ENCODE measurements around the gene CACNB4. TPM values are rescaled to one million over a fixed set of nuclear protein-coding genes. Genes with fewer than 3 reads are reported as not detected.

CACNB4 gene
- polyA plus RNA-seq, 1 donor from 2014 or later: 29.0 TPM

DNA sequence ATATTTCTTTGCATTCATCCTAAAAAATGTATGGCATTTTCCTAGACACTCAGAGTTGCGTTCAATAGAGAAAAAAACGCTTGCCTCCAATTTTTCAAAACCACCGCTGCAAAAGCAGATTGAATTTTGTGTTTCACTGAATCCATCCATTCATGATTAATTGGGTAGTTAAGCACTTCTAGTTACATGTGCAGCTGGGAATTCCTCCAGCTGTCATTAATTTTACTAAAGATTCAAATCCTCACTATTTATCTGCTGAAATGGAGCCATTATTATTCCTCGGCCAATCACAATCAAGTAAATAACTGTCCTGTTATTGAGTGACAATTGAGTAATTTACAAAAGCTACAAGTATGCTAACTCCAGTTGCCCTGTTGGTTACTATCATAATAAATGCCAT, 194.8 kb downstream of the CACNB4 start:
- H3K9me3 ChIP-seq (ENCODE audit: low read length): no peaks in the 10 kb centered on the region
- no peaks in the 10 kb centered on the region for H3F3A ChIP-seq (ENCODE audit: insufficient read depth, low read length, poor library complexity, severe bottlenecking)
- H3K27ac ChIP-seq (ENCODE audit: low read length): no peak overlapping the region
- H3K4me3 ChIP-seq (ENCODE audit: low read length): no peak overlapping the region
- no peaks in the 10 kb centered on the region for H3K79me2 ChIP-seq (replicated peaks; ENCODE audit: insufficient read depth, low read length)
- no peak overlapping the region for H3K4me2 ChIP-seq (ENCODE audit: low read length)
- no peak overlapping the region for H3K9ac ChIP-seq (ENCODE audit: low read length)
- H3K36me3 ChIP-seq (ENCODE audit: insufficient read depth, low read length): no peaks in the 10 kb centered on the region
- no peaks in the 10 kb centered on the region for H4K20me1 ChIP-seq (ENCODE audit: insufficient read depth)
- no peaks in the 10 kb centered on the region for H3K9me2 ChIP-seq (ENCODE audit: insufficient read depth, low read length)
- TF ChIP-seq SMC3 (conservative IDR thresholded peaks at IDR 0.05; ENCODE audit: poor library complexity) (no peak), EP300 (conservative IDR thresholded peaks at IDR 0.05; ENCODE audit: poor library complexity, severe bottlenecking) (no peak), RAD21 (conservative IDR thresholded peaks at IDR 0.05) (no peak), MXI1 (conservative IDR thresholded peaks at IDR 0.05; ENCODE audit: poor library complexity, severe bottlenecking) (no peak), EZH2 (IDR thresholded peaks at IDR 0.05; ENCODE audit: borderline replicate concordance, insufficient read depth, low read length, poor library complexity, severe bottlenecking) (no peak)
- no peaks in the 10 kb centered on the region for H3K27me3 ChIP-seq (ENCODE audit: insufficient read depth, low read depth, low read length)
- no peak overlapping the region for H2AFZ ChIP-seq (ENCODE audit: low read depth, low read length)

DNA sequence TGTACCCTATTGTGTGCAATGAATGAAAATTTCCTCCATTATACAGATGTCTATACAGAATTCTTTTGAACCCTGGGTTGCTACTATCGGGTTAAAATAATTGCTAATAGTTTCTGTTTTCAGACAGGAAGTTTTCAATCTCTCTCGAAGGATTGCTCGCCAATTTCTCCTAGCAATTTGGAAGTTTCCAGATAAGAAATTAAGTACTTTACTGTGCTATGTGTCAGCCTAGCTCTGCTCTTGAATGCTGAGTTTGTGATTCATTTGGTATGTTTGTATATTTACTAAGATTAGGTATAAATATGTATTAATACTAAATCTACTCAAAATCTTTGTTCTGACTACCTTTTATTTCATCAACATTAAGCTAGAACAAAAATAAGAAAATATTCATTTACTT, 196.0 kb downstream of the CACNB4 start:
- no peak for TF ChIP-seq RAD21 (conservative IDR thresholded peaks at IDR 0.05)
- TF ChIP-seq, protein P1, sequence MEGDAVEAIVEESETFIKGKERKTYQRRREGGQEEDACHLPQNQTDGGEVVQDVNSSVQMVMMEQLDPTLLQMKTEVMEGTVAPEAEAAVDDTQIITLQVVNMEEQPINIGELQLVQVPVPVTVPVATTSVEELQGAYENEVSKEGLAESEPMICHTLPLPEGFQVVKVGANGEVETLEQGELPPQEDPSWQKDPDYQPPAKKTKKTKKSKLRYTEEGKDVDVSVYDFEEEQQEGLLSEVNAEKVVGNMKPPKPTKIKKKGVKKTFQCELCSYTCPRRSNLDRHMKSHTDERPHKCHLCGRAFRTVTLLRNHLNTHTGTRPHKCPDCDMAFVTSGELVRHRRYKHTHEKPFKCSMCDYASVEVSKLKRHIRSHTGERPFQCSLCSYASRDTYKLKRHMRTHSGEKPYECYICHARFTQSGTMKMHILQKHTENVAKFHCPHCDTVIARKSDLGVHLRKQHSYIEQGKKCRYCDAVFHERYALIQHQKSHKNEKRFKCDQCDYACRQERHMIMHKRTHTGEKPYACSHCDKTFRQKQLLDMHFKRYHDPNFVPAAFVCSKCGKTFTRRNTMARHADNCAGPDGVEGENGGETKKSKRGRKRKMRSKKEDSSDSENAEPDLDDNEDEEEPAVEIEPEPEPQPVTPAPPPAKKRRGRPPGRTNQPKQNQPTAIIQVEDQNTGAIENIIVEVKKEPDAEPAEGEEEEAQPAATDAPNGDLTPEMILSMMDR (IDR thresholded peaks at IDR 0.05; ENCODE audit: poor library complexity, severe bottlenecking): no peak
- no peak for TF ChIP-seq EZH2 (IDR thresholded peaks at IDR 0.05; ENCODE audit: borderline replicate concordance, insufficient read depth, low read length, poor library complexity, severe bottlenecking)
- no peak for TF ChIP-seq SMC3 (conservative IDR thresholded peaks at IDR 0.05; ENCODE audit: poor library complexity)
- TF ChIP-seq EP300 (conservative IDR thresholded peaks at IDR 0.05; ENCODE audit: poor library complexity, severe bottlenecking): no peak
- no peak for TF ChIP-seq TAF1 (IDR thresholded peaks at IDR 0.05; ENCODE audit: low read depth)
- no peak for TF ChIP-seq POLR2AphosphoS5 (IDR thresholded peaks at IDR 0.05)
- TF ChIP-seq, protein P2, sequence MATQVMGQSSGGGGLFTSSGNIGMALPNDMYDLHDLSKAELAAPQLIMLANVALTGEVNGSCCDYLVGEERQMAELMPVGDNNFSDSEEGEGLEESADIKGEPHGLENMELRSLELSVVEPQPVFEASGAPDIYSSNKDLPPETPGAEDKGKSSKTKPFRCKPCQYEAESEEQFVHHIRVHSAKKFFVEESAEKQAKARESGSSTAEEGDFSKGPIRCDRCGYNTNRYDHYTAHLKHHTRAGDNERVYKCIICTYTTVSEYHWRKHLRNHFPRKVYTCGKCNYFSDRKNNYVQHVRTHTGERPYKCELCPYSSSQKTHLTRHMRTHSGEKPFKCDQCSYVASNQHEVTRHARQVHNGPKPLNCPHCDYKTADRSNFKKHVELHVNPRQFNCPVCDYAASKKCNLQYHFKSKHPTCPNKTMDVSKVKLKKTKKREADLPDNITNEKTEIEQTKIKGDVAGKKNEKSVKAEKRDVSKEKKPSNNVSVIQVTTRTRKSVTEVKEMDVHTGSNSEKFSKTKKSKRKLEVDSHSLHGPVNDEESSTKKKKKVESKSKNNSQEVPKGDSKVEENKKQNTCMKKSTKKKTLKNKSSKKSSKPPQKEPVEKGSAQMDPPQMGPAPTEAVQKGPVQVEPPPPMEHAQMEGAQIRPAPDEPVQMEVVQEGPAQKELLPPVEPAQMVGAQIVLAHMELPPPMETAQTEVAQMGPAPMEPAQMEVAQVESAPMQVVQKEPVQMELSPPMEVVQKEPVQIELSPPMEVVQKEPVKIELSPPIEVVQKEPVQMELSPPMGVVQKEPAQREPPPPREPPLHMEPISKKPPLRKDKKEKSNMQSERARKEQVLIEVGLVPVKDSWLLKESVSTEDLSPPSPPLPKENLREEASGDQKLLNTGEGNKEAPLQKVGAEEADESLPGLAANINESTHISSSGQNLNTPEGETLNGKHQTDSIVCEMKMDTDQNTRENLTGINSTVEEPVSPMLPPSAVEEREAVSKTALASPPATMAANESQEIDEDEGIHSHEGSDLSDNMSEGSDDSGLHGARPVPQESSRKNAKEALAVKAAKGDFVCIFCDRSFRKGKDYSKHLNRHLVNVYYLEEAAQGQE (IDR thresholded peaks at IDR 0.05; ENCODE audit: borderline replicate concordance): no peak
- no peak for TF ChIP-seq MXI1 (conservative IDR thresholded peaks at IDR 0.05; ENCODE audit: poor library complexity, severe bottlenecking)
- Histone ChIP-seq H3K4me2 (ENCODE audit: low read length) (no peak overlapping the region), H3K9ac (ENCODE audit: low read length) (no peak overlapping the region), H2AFZ (ENCODE audit: low read depth, low read length) (no peak overlapping the region), H3F3A (ENCODE audit: insufficient read depth, low read length, poor library complexity, severe bottlenecking) (no peaks in the 10 kb centered on the region), H3K27ac (ENCODE audit: low read length) (no peak overlapping the region), H3K9me2 (ENCODE audit: insufficient read depth, low read length) (no peaks in the 10 kb centered on the region), H3K4me3 (ENCODE audit: low read length) (no peak overlapping the region), H3K27me3 (ENCODE audit: insufficient read depth, low read depth, low read length) (no peaks in the 10 kb centered on the region), H3K36me3 (ENCODE audit: insufficient read depth, low read length) (no peaks in the 10 kb centered on the region), H3K79me2 (replicated peaks; ENCODE audit: insufficient read depth, low read length) (no peaks in the 10 kb centered on the region), H4K20me1 (ENCODE audit: insufficient read depth) (no peaks in the 10 kb centered on the region), H3K9me3 (ENCODE audit: low read length) (no peaks in the 10 kb centered on the region)
